Cardiac muscle cell (in vitro differentiated cells and primary cell): ENCODE data around the gene SIX4. TPM values are rescaled to one million over a fixed set of nuclear protein-coding genes. Genes with fewer than 3 reads are reported as not detected.

Experiments
- DNase-seq, 2 donors: peaks; one replicate each; pipeline versions ENCODE4 v3.0.0 to v3.0.0-alpha.2; 2010 to 2017; ENCODE audit warnings: low read depth in 1 of 2, low spot score in 1 of 2
- H3K27ac ChIP-seq: fragments of 200-600 bp; sonication (generic); 2 replicates; pipeline ENCODE4 v1.5.1; 2016
- H3K27me3 ChIP-seq: fragments of 200-600 bp; sonication (generic); 2 replicates; pipeline ENCODE4 v1.6.0; 2016; ENCODE audit warnings: control low read depth
- H3K36me3 ChIP-seq: fragments of 200-600 bp; sonication (generic); 2 replicates; pipeline ENCODE4 v1.5.1; 2016; ENCODE audit warnings: control low read depth
- H3K4me1 ChIP-seq: fragments of 200-600 bp; sonication (generic); 2 replicates; pipeline ENCODE4 v1.8.1; 2017; ENCODE audit warnings: low read depth, mild to moderate bottlenecking, mixed run types
- H3K4me3 ChIP-seq: fragments of 200-600 bp; sonication (generic); 2 replicates; pipeline ENCODE4 v1.5.1; 2016; ENCODE audit warnings: mild to moderate bottlenecking
- H3K9me3 ChIP-seq: fragments of 200-600 bp; sonication (generic); 2 replicates; pipeline ENCODE4 v1.5.1; 2017; ENCODE audit warnings: low read depth, mild to moderate bottlenecking, control low read depth
- polyA plus RNA-seq: library from polyadenylated mRNA; unstranded; fragments of >200 nt; fragmentation: Nextera tagmentation; extraction: Ambion mirVana; gene quantifications from 2 replicates; pipeline ENCODE4 v1.2.1, GENCODE V29; 2016
- total RNA-seq: library from RNA; depleted of rRNA; stranded (reverse); fragments of >200 nt; gene quantifications from 2 replicates; pipeline ENCODE4 v1.2.3, GENCODE V29; 2016
- TF ChIP-seq, protein P1 (sequence below): IDR thresholded peaks from 2 replicates; pipeline ENCODE4 v1.5.1; 2012; ENCODE audit warnings: low read depth, mild to moderate bottlenecking, low read length

The SIX4 gene
- total and polyA plus RNA-seq, 2 experiments from 2014 or later, result 3.4 to 25.0 TPM

DNA sequence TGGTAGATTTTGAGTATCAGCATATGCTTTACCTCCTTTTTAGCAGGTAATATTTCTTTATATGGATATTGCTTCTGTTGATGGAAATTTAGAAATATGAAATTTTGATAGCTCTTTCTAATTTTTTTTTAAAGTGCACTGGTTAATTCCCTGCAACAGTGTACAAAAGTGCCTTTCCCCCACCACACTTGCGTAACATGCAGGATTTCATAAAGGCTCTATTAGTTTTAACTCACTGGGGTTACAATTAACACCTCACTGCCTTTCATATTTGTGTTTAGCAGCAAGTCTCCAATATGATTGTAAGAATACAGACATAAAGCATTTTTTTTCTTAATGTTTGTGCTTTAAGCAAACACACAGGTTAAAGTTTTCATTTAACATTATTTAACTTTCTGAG is 36.1 kb upstream of the SIX4 start:
- no peak overlapping the region for H3K27ac ChIP-seq
- DNase-seq, result peak in 1 of 2 donors; percentile 16

GRCh38 chr14:60758885-60759284 is 34.7 kb upstream of the SIX4 start:
- Histone ChIP-seq H3K27me3 (no peaks in the 10 kb centered on the region), H3K4me3 (no peak overlapping the region), H3K27ac (peak overlapping the region; percentile 55), H3K9me3 (no peaks in the 10 kb centered on the region), H3K4me1 (peaks cover 11% of the 10 kb centered on the region), H3K36me3 (no peaks in the 10 kb centered on the region)
- TF ChIP-seq, protein P1, sequence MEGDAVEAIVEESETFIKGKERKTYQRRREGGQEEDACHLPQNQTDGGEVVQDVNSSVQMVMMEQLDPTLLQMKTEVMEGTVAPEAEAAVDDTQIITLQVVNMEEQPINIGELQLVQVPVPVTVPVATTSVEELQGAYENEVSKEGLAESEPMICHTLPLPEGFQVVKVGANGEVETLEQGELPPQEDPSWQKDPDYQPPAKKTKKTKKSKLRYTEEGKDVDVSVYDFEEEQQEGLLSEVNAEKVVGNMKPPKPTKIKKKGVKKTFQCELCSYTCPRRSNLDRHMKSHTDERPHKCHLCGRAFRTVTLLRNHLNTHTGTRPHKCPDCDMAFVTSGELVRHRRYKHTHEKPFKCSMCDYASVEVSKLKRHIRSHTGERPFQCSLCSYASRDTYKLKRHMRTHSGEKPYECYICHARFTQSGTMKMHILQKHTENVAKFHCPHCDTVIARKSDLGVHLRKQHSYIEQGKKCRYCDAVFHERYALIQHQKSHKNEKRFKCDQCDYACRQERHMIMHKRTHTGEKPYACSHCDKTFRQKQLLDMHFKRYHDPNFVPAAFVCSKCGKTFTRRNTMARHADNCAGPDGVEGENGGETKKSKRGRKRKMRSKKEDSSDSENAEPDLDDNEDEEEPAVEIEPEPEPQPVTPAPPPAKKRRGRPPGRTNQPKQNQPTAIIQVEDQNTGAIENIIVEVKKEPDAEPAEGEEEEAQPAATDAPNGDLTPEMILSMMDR, result no peak
- DNase-seq, result no peak

More for the DNA sequence above, 36.1 kb upstream of the SIX4 start:
- TF ChIP-seq, protein P1, result no peak
- Histone ChIP-seq H3K27me3 (no peaks in the 10 kb centered on the region), H3K4me3 (no peak overlapping the region), H3K36me3 (no peaks in the 10 kb centered on the region), H3K4me1 (peaks cover 11% of the 10 kb centered on the region), H3K9me3 (no peaks in the 10 kb centered on the region)

- TF ChIP-seq, protein P1, result no peak
- no peak overlapping the region for H3K27ac ChIP-seq
- no peaks in the 10 kb centered on the region for H3K27me3 ChIP-seq
- H3K4me3 ChIP-seq, result no peak overlapping the region
- no peaks in the 10 kb centered on the region for H3K36me3 ChIP-seq
- H3K4me1 ChIP-seq, result peaks cover 11% of the 10 kb centered on the region
- DNase-seq, result peak in 1 of 2 donors; percentile 42
- H3K9me3 ChIP-seq, result no peaks in the 10 kb centered on the region
These were observed 33.4 kb upstream of the SIX4 start for GRCh38 chr14:60757567-60758002.

DNA sequence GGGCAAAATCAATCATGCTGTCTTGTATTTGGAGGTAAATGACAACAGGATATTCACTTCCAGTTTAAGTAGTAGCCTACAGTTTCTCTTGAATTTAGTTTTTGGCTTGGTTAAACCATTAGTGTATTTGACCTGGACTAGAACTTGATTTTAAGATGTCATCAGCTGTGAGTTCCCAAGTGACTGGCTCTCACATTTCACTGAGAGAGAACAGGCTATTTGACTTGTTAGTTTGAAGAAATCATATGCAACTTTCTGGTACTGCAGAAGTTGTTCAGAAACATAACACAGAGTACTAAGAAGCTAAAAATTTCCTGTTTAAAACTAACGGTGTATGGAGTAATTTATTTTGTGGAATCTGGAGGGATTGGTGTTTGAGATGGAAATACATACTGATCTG is 32.7 kb upstream of the SIX4 start:
- Histone ChIP-seq H3K36me3 (no peaks in the 10 kb centered on the region), H3K27ac (no peak overlapping the region), H3K4me3 (no peak overlapping the region)

DNA sequence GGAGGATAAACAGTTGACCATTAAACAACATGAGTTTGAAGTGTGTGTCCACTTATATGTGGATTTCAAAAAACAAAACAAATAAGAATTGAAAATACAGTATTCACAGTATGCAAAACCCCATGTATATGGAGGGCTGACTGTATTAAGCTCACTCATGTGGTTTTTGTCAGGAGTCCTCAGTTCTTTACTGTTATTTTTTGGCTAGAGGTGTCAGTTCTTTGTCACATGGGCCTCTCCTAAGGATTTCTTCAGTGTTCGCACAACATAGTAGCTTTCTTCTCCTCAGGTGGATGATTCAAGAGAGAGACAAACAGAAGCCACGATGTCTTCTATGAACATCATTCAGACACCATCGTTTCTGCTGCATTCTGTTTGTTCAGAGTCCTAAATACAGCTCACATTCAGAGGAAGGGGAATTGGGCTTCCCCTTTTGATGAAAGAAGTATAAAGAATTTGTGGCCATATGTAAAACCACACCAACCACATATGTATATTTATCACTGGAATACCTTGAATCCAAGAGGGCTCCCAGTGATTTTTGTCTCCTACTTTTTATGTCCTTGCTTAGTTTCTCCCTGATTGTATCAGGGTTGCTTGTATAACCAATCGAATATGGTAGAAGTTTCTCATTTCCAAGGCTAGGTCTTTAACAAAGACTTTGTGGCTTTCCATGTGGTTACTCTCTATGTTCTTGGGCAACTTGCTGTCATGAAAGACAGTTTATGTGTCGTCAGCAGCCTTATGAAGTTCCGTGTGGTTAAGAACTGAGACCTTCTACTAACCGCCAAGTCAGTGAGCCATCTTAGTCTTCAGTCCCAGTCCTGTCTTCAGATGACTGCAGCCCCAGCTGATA is 29.3 kb upstream of the SIX4 start:
- no peaks in the 10 kb centered on the region for H3K27me3 ChIP-seq
- H3K9me3 ChIP-seq, result no peaks in the 10 kb centered on the region
- no peak overlapping the region for H3K27ac ChIP-seq
- H3K4me1 ChIP-seq, result peaks cover 5% of the 10 kb centered on the region
- TF ChIP-seq, protein P1, result no peak
- peak in 1 of 2 donors; percentile 45 for DNase-seq
- H3K4me3 ChIP-seq, result no peak overlapping the region
- H3K36me3 ChIP-seq, result no peaks in the 10 kb centered on the region

More for the DNA sequence above, 32.7 kb upstream of the SIX4 start:
- Histone ChIP-seq H3K9me3 (no peaks in the 10 kb centered on the region), H3K4me1 (peaks cover 11% of the 10 kb centered on the region), H3K27me3 (no peaks in the 10 kb centered on the region)
- peak; percentile 18 to 19 for DNase-seq
- TF ChIP-seq, protein P1, result no peak
